ENCODE data around the gene CD180. TPM values are rescaled to one million over a fixed set of nuclear protein-coding genes. Genes with fewer than 3 reads are reported as not detected.

The CD180 gene
- total RNA-seq (under 1 TPM; 0.08 to 0.37 TPM), polyA plus RNA-seq (ENCODE audit: insufficient read depth, low read depth, low replicate concordance) (1.1 TPM)
- long read RNA-seq, donor 1 = 0 reads
- long read RNA-seq, donor 2 = 0 reads

DNA sequence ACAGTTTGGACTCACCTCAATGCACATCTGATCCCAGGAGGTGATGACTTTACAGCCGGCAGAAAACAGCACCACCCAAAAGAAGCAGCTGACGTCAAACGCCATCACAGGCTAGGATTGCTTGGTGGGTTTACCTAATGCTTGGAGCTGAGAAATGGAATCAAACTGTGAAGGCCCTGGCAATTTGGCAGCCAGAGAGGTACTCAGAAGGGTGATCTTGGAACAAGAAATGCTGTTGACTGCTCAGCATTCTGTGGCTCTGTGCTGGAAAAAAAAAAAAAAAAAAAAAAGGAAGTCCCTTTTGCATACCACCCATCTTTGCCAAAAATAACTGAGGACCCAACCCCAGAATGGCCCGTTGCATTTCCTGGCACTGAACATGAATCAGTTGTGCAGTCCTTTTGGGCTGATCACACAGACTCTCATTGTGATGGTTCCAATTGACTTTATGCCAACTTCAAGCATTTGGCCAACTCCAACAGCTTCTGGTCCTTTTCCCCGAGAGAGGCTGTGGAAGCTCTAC is at the start of gene CD180:
Gene CD180, minus strand, starts transcription at position 263 of the 523 bp plus-strand sequence. Its CDS starts 158 bp downstream, at position 105.
- WGBS, 2 donors = 53 to 69% methylated on average over 5 of the region's 5 CpGs
- DNase-seq = no peak
- Histone ChIP-seq H3K4me3 (no peak within 1 kb of the TSS), H3K9me3 (no peaks in the 10 kb centered on the region), H3K4me1 (peaks cover 11% of the 10 kb centered on the region), H3K27me3 (no peaks in the 10 kb centered on the region), H3K36me3 (ENCODE audit: low read depth, missing control alignments) (no peaks in the 10 kb centered on the region), H3K27ac (no peak within 1 kb of the TSS)
- intact Hi-C loops (cut with DNase I; ENCODE audit: low total_unique reads) = no loop called here
- TF ChIP-seq, protein P1, sequence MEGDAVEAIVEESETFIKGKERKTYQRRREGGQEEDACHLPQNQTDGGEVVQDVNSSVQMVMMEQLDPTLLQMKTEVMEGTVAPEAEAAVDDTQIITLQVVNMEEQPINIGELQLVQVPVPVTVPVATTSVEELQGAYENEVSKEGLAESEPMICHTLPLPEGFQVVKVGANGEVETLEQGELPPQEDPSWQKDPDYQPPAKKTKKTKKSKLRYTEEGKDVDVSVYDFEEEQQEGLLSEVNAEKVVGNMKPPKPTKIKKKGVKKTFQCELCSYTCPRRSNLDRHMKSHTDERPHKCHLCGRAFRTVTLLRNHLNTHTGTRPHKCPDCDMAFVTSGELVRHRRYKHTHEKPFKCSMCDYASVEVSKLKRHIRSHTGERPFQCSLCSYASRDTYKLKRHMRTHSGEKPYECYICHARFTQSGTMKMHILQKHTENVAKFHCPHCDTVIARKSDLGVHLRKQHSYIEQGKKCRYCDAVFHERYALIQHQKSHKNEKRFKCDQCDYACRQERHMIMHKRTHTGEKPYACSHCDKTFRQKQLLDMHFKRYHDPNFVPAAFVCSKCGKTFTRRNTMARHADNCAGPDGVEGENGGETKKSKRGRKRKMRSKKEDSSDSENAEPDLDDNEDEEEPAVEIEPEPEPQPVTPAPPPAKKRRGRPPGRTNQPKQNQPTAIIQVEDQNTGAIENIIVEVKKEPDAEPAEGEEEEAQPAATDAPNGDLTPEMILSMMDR (IDR thresholded peaks at IDR 0.05) = no peak
- no peak for TF ChIP-seq POLR2A (IDR thresholded peaks at IDR 0.05)

DNA sequence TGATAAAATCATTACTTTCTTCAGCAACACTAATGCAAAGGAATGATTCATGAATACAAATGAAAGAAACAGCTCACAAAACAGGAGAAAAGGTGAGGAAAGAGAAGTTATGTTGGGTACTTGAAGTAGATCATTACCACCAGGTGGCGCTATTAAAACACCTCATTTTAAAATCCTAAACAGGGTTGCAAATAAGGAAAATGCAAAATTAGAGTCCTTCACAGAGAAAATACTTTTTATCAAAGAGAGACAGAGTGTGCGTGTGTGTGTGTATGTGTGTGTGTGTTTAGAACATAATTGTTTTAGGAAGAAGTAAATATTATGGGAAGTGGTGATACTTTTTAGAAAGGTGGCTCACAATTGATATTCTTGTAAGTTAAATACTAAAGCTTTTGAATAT is 49.5 kb upstream of the CD180 start:
- no peak for TF ChIP-seq POLR2A (IDR thresholded peaks at IDR 0.05)
- TF ChIP-seq, protein P1 (IDR thresholded peaks at IDR 0.05) = peak; percentile 80 to 92 (median 88)
- Histone ChIP-seq H3K36me3 (ENCODE audit: low read depth, missing control alignments) (no peaks in the 10 kb centered on the region), H3K27ac (peak overlapping the region in 1 of 2 donors; percentile 52), H3K4me1 (no peaks in the 10 kb centered on the region), H3K4me3 (no peak overlapping the region), H3K9me3 (no peaks in the 10 kb centered on the region), H3K27me3 (no peaks in the 10 kb centered on the region)
- DNase-seq = peak; percentile 32
- 13 to 14% methylated on average over 2 of the region's 2 CpGs for WGBS, 2 donors
- intact Hi-C loops (cut with DNase I; ENCODE audit: low total_unique reads) = loop anchor here (10.0 kb wide), 1 partner anchor 1009 kb away; no protein-coding TSS in a partner anchor

DNA sequence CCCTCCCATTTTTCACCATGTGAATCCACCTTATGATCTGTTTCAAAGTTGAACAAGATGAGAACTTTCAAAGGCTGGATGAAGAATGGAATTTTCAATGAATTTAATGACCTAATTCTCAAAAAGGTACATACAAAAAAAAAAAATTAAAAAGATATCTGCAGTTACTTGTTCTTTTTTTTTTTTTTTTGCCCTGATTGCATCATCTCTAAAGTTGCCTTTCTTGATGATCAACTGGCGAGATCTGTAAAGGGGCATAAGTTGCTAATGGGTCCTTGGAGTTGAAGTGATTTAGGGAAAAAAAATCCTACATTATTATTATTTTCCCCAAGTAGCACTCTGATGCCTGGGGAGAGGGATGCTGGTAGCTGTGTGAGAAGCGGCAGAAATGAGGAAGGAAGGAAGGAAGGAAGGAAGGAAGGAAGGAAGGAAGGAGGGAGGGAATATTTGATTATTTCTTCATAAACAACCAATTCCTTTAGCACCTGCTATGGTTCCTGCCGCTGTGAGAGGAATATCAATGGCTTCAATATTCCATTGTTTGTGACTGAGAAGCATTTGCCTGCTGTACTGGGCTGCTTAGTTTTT is 48.8 kb upstream of the CD180 start:
- TF ChIP-seq POLR2A (IDR thresholded peaks at IDR 0.05) = no peak
- TF ChIP-seq, protein P1 (IDR thresholded peaks at IDR 0.05) = no peak
- Histone ChIP-seq H3K4me1 (no peaks in the 10 kb centered on the region), H3K27me3 (no peaks in the 10 kb centered on the region), H3K4me3 (no peak overlapping the region), H3K9me3 (no peaks in the 10 kb centered on the region), H3K36me3 (ENCODE audit: low read depth, missing control alignments) (no peaks in the 10 kb centered on the region), H3K27ac (no peak overlapping the region)
- no peak for DNase-seq
- intact Hi-C loops (cut with DNase I; ENCODE audit: low total_unique reads) = loop anchor here (10.0 kb wide), 1 partner anchor 1009 kb away; no protein-coding TSS in a partner anchor
- WGBS, 2 donors = 77% methylated on average over 3 of the region's 3 CpGs

DNA sequence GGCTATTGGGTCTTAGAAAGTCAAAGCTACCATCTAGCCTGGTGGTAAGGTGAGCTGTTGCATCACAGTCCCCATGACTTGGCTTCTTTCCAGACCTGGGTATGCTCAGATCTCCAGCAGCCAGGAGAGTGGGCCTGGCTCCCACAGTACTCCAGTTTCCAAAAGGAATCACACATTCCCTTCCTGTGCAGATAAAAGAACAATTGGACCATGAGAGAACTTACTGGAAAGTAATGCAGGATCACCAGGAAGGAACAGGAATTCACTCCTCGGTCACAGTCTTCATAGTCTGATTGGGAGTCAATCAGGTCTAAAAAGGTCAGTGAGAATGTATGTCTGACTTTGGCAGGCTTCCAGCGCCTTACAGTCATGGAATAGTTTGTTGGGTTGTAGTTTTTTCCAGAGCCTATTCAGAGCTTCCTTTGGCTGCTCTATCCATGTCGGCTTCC is 47.8 kb upstream of the CD180 start:
- Histone ChIP-seq H3K36me3 (ENCODE audit: low read depth, missing control alignments) (no peaks in the 10 kb centered on the region), H3K4me3 (no peak overlapping the region), H3K9me3 (no peaks in the 10 kb centered on the region), H3K27me3 (no peaks in the 10 kb centered on the region), H3K4me1 (no peaks in the 10 kb centered on the region), H3K27ac (no peak overlapping the region)
- 78 to 85% methylated on average over 3 of the region's 3 CpGs for WGBS, 2 donors
- TF ChIP-seq POLR2A (IDR thresholded peaks at IDR 0.05) = no peak
- TF ChIP-seq, protein P1 (IDR thresholded peaks at IDR 0.05) = no peak
- DNase-seq = no peak
- intact Hi-C loops (cut with DNase I; ENCODE audit: low total_unique reads) = loop anchor here (10.0 kb wide), 1 partner anchor 1010 kb away; no protein-coding TSS in a partner anchor
